Large intestine (tissue), 3 donors: Measurements from ENCODE around the gene RRAS. TPM values are rescaled to one million over a fixed set of nuclear protein-coding genes. Genes with fewer than 3 reads are reported as not detected.
"Not testable (repeated sequence)": the region's sequence is repeated elsewhere in the genome, so short reads cannot be mapped to it uniquely, and the experiment has no call there.

Source experiments
- DNase-seq, 2 donors: peaks; one replicate each; pipeline versions ENCODE4 v3.0.0 to v3.0.0-alpha.2; 2013
- H3K27ac ChIP-seq: one replicate; pipeline ENCODE4 v1.5.1; 2013; ENCODE audit warnings: low read length
- H3K27me3 ChIP-seq: 2 replicates; pipeline ENCODE4 v1.6.1; 2013; ENCODE audit warnings: low read length; ENCODE audit not compliant: control insufficient read depth, insufficient read depth
- H3K36me3 ChIP-seq: 2 replicates; pipeline ENCODE4 v1.6.1; 2013; ENCODE audit warnings: low read length; ENCODE audit not compliant: control insufficient read depth, insufficient read depth
- H3K4me1 ChIP-seq: one replicate; pipeline ENCODE4 v1.6.1; 2013; ENCODE audit warnings: low read length; ENCODE audit not compliant: control insufficient read depth, insufficient read depth
- H3K4me3 ChIP-seq: one replicate; pipeline ENCODE4 v1.5.1; 2013; ENCODE audit warnings: low read length
- H3K9me3 ChIP-seq: one replicate; pipeline ENCODE4 v1.6.1; 2013; ENCODE audit warnings: mild to moderate bottlenecking, low read depth, low read length, moderate library complexity; ENCODE audit not compliant: control insufficient read depth
- WGBS: methylation state at CpG from one replicate; pipeline ENCODE4 v1.1.5; 2013; ENCODE audit warnings: low lambda C conversion rate; ENCODE audit not compliant: insufficient coverage; 5-methylcytosine and 5-hydroxymethylcytosine counted together
- polyA plus RNA-seq: library from polyadenylated mRNA; unstranded; fragments of 120-200 nt; gene quantifications from one replicate; pipeline ENCODE4 v1.2.1, GENCODE V29; 2013

Gene RRAS
- polyA plus RNA-seq, 1 donor: 36.8 TPM

DNA sequence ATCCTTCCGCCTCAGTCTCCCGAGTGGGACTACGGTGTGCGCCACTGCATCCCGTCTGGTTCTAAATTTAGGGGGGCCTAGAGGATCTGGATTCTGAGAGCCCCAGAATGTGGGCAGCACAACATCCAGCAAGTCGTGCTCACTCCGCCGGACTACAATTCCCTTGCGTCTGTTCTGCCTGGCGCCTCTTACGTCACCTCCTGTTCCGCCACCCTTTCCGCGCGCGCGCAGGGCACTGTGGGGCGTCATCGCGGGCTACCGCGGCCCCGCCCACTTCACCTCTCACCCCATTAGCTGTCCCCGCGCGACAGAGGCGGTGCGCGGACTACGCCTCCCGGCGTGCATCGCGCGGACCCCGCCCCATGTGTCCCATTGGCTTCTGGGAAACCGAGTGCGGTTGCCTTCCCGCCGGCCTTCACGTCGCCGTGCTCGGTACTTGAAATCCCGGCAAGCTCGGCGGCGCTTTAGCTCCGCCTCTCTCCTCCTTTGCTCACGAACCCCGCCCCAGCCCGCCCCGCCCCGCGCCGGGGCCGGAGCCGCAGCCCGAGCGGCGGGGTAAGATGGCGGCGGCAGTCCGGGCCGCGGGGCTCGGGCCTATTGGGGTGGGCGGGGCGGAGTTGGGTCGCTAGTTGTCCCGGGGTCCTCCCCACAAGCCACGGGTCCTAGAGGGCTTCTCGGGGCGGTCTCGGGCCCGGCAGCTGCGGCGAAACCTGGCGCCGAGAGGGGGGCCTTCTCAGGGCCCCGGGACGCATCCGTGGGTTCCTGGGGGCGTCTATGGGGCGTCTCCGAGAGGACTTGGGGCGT, 1.9 kb upstream of the RRAS start, which contains the start of gene SCAF1:
Gene SCAF1, plus strand, starts transcription at position 522 of the 804 bp plus-strand sequence. CDS start 2,818 bp downstream, outside the sequence.
- Histone ChIP-seq H3K36me3 (peaks cover 24% of the 10 kb centered on the region), H3K4me3 (peak within 1 kb of the TSS; percentile 98), H3K9me3 (no peaks in the 10 kb centered on the region), H3K4me1 (peaks cover 31% of the 10 kb centered on the region), H3K27ac (peak within 1 kb of the TSS; percentile 100), H3K27me3 (no peaks in the 10 kb centered on the region)
- no CpG with 5 or more reads among the region's 87 CpGs for WGBS
- peak; percentile 100 for DNase-seq

DNA sequence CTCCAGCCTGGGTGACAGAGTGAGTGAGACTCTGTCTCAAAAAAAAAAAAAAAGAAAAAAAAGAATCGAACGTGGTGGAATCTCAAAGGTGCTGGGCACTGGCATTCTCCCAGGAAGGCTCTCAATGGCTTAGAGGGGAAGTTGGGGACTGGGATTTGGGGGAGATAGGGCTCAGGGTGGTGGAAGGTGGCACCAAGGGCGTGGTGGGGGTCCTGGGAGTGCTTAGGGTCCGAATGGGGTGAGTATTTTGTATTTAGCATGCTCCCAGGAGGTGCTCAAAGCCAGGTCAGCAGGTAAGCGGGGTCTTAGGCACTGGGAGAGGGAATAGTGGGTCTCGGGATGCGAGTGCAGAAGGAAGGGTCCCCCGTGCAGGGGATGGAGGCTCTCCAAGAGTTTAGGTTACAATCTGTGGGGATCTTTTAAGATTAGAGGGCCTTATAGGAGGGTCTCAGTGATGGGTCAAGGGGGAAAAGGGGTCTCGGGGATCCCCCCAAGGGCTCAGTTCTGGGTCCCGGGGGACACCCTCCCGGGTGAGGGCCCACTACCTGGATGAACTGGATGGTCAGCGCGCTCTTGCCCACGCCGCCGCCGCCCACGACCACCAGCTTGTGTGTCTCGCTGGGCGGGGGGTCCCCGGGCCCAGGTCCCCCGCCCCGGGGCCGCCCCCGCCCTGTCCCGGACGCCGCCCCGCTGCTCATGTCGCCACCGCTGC, 386 bp downstream of the RRAS start:
- Histone ChIP-seq H3K36me3 (peaks cover 7% of the 10 kb centered on the region), H3K9me3 (no peaks in the 10 kb centered on the region), H3K4me3 (peak overlapping the region; percentile 72), H3K27ac (peak overlapping the region; percentile 76), H3K4me1 (peaks cover 34% of the 10 kb centered on the region), H3K27me3 (peaks cover 9% of the 10 kb centered on the region)
- WGBS: no CpG with 5 or more reads among the region's 31 CpGs
- DNase-seq: peak in 1 of 2 donors; percentile 38

DNA sequence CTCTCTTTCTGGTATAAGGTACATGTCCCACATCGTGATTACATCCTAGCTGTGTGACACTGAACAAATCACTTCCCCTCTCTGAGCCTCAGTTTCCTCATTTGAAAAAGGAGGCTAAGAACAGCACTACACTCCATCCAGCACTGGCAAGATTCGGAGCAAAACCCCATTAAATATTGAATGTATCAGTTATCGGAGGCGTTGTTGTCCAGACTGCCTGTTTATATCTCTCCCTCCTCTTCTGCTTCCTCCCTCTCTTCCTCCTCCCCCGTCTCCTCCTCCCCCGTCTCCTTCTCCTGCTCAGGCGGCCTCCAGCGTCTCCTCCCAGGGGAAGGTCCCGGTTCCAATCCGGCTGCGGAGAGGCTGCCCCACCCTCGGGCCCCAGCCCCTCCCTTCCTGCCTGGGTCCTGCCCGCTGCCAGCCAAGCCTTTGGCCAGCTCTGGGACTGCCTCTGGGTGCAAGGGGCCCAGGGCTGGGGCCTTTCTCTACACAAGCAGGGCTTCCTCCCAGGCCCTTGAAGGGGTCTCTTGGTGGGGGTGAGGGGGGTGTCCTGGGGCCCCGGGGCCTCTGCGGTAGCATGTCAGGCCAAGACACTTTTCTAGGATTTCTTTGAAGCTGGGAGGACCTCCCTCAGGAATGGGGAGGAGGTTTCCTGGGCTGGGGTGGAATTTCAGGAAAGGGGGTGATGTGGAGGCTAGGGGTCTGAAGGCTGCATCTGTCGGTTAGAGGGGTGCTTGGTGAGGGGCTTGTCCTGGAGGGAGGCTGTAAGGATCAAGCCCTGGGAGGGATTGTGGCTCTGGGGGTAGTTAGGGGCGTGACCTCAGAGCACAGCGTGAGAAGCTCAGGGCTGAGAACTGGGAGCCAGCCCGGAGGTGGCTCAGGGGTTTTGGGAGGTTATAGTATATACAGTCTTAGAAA, 1.9 kb downstream of the RRAS start:
- Histone ChIP-seq H3K27ac (peak overlapping the region; percentile 48), H3K36me3 (peaks cover 5% of the 10 kb centered on the region), H3K9me3 (no peaks in the 10 kb centered on the region), H3K4me3 (peak overlapping the region; percentile 15), H3K4me1 (peaks cover 29% of the 10 kb centered on the region), H3K27me3 (peaks cover 9% of the 10 kb centered on the region)
- no CpG with 5 or more reads among the region's 19 CpGs for WGBS
- peak; percentile 59 to 82 for DNase-seq

DNA sequence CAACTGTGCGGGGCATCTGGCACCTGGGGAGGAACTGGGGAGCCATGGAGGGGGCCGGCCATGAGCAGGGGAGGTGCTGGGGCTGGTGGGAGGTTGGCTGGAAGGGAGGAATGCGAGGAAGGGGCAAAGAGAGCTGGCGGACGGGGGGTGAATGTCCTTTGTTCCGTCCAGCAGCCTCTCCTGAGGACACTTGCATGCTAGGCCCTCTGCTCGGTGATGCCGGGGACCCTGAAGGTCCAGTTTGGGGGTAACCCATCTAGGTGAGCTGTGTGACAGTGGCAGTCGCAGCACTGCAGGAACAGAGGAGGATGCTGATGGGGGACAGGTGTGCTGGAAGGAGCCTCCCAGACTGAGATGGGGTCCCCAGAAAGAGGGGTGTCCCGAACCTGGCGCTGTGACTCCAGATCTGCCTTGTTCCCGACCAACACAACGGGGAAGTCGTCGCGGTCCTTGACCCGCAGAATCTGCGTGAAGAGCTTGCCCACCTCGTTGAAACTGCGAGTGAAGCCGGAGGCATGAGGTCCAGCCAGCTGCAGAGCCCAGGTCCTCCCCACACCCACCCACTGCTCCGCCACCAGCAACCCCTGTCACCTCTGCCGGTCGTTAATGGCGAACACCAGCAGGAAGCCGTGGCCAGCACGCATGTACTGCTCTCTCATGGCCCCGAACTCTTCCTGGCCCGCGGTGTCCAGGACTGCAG, 3.6 kb downstream of the RRAS start:
- DNase-seq: no peak
- H3K4me3 ChIP-seq: no peak overlapping the region
- WGBS: no CpG with 5 or more reads among the region's 30 CpGs
- H3K27me3 ChIP-seq: peaks cover 9% of the 10 kb centered on the region
- peaks cover 5% of the 10 kb centered on the region for H3K36me3 ChIP-seq
- no peak overlapping the region for H3K27ac ChIP-seq
- H3K4me1 ChIP-seq: peaks cover 26% of the 10 kb centered on the region
- no peaks in the 10 kb centered on the region for H3K9me3 ChIP-seq

DNA sequence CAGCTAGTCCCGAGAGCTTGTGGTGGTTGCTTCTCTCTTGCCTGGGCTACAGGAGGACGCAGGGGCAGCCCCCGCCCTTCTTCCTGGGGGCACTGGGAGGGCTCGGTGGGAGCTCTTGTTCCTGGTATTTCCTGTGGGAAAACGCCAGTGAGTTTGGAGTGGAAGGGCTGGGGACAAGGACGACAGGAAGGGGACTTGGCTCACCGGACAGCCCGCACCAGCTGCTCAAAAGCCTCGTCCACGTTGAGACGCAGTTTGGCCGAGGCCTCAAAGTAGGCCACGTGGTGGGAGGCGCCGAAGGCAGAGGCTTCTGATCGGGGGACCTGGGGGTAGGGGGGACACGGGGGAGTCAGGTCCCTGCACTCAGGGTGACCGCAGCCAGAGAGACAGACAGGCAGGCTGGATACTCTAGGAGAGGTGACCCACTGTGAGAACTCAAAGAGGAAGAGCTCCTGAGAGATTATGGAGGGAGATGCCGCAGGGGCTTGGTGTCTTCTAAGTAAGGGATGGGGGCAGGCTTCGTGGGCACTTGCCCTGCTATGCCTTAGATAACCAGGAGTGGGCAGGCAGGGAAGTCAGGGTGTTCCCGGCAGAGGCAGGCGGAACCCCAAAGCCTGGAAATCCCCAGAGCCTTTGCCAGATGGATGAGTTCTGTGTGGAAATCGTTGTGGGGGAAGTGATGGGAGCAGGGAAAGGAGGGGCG, 4.3 kb downstream of the RRAS start:
- no peak overlapping the region for H3K27ac ChIP-seq
- peaks cover 19% of the 10 kb centered on the region for H3K4me1 ChIP-seq
- no peaks in the 10 kb centered on the region for H3K9me3 ChIP-seq
- H3K4me3 ChIP-seq: no peak overlapping the region
- H3K36me3 ChIP-seq: peaks cover 5% of the 10 kb centered on the region
- DNase-seq: no peak
- H3K27me3 ChIP-seq: peaks cover 9% of the 10 kb centered on the region
- no CpG with 5 or more reads among the region's 24 CpGs for WGBS

DNA sequence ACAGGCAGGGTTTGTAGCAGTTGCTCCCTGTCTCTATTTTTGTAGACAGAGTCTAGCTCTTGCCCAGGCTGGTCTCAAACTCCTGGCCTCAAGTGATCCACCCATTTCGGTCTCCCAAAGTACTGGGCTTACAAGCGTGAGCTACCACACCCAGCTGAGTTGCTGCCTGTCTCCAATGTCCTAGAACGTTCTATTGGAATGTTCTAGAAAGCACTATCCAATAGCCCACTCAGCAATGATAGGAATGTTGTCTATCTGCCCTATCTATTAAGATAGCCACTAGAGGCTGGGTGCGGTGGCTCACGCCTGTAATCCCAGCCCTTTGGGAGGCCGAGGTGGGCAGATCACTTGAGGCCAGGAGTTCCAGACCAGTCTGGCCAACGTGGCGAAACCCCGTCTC, 6.7 kb downstream of the RRAS start:
- not testable (repeated sequence) for H3K4me3 ChIP-seq, H3K36me3 ChIP-seq, H3K27ac ChIP-seq, DNase-seq, H3K9me3 ChIP-seq, H3K27me3 ChIP-seq, H3K4me1 ChIP-seq
- no CpG with 5 or more reads among the region's 9 CpGs for WGBS

DNA sequence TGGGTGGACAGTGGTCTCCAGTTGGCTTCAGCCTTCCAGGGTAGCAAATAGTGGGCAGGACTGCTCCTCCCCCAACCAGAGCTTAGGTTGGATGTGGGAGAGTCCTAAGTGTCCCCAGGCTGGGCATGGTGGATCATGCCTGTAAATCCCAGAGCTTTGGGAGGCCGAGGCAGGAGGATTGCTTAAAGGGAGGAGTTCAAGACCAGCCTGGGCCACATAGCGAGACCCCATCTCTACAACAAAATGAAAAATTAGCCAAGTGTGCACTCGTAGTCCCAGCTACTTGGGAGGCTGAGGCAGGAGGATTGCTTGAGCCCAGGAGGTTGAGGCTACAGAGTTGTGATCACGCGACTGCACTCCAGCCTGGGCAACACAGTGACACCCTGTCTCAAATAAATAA, 7.4 kb downstream of the RRAS start:
- no peak overlapping the region for H3K27ac ChIP-seq
- H3K27me3 ChIP-seq: peaks cover 9% of the 10 kb centered on the region
- DNase-seq: no peak
- H3K4me3 ChIP-seq: no peak overlapping the region
- H3K36me3 ChIP-seq: peaks cover 8% of the 10 kb centered on the region
- peaks cover 3% of the 10 kb centered on the region for H3K4me1 ChIP-seq
- no CpG with 5 or more reads among the region's 5 CpGs for WGBS
- no peaks in the 10 kb centered on the region for H3K9me3 ChIP-seq

DNA sequence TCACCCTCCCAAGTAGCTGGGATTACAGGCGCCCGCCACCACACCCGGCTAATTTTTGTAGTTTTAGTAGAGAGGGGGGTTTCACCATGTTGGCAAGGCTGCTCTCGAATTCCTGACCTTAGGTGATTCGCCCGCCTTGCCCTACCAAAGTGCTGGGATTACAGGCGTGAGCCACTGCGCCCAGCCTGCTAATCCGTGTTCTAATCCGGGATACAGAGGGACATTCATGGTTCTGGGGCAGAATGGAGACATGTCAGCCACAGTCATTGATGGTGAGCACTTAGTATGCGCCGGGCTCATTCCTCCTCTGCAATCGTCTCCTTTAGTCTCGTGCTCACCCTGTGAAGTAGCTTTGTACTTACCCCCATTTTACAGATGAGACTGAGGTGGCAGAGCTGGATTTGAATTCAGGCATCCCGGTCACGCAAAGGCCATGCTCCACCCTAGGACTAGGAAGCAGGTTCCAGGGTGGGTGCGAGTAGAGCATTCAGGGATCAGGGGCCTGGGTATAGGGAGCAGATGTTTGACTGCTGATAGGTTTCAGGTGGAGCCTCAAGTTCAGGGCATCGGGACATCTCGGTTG, 8.2 kb downstream of the RRAS start:
- no CpG with 5 or more reads among the region's 19 CpGs for WGBS

DNA sequence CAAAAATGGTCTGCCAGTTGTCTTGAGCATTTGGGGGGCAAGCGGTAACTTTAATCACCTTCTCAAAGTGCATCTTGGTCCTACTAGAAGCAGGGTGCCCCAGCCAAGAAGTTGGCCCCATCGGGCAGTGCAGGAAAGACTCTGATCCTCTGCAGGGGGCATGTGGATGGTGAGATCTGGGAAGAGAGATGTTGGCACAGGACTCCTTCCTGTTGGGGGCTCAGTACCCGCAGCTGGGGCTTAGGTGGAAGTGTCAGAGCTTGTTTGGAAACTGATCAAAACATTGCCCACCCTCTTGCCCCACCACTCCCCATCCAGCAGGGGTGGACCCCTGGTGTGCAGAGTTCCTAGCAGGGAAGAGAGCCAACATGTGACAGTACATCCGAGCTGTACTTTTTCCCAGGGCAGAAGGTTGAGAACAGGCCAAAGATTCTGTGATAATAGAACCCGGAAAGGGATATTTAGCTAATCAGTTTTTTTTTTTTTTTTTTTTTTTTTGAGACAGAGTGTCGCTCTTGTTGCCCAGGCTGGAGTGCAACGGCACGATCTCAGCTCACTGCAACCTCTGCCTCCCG, 8.8 kb downstream of the RRAS start:
- Histone ChIP-seq H3K9me3 (no peaks in the 10 kb centered on the region), H3K27ac (no peak overlapping the region), H3K36me3 (peaks cover 20% of the 10 kb centered on the region), H3K27me3 (peaks cover 6% of the 10 kb centered on the region), H3K4me1 (peaks cover 3% of the 10 kb centered on the region), H3K4me3 (no peak overlapping the region)
- peak in 1 of 2 donors; percentile 50 for DNase-seq
- no CpG with 5 or more reads among the region's 9 CpGs for WGBS

More for the DNA sequence above, 8.2 kb downstream of the RRAS start:
- Histone ChIP-seq H3K36me3 (peaks cover 15% of the 10 kb centered on the region), H3K4me1 (peaks cover 3% of the 10 kb centered on the region), H3K27ac (no peak overlapping the region), H3K4me3 (no peak overlapping the region), H3K9me3 (no peaks in the 10 kb centered on the region), H3K27me3 (peaks cover 9% of the 10 kb centered on the region)
- no peak for DNase-seq
